ENCODE data around the gene NUP153.

Gene NUP153

DNA sequence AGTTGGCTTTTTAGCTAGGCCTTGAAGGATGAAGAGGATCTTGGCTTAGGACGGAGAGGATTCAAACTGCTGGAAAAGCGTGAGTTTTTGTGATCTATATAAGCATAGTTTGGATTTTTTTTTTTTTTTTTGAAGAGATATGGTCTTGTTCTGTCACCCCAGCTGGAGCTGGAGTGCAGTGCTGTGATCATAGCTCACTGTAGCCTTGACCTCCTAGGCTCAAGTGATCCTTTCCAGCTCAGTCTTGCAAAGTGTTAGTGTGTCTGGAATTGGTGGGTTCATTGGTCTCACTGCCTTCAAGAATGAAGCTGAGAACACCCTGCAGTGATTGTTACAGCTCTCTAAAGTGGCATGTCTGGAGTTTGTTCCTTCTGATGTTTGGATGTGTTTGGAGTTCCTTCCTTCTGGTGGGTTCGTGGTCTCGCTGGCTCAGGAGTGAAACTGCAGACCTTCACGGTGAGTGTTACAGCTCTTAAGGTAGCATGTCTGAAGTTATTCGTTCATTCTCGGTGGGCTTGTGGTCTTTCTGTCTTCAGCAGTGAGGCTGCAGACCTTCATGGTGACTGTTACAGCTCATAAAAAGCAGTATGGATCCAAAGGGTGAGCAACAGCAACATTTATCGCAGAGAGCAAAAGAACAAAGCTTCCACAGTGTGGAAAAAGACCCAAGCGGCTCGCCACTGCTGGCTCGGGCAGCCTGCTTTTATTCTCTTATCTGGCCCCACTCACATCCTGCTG is 37.5 kb upstream of the NUP153 start:
- H2BK120ac ChIP-seq (ENCODE audit: low read depth, low read length) = no peak overlapping the region
- peaks cover 2% of the 10 kb centered on the region for H3K4me1 ChIP-seq (ENCODE audit: control insufficient read depth, insufficient read depth, low read depth, low read length)
- H3K4me3 ChIP-seq (ENCODE audit: insufficient read depth in 1 of 2, low read depth in 1 of 2, low read length in 2 of 2) = no peak overlapping the region
- H3K79me1 ChIP-seq (replicated peaks; ENCODE audit: low read length, poor library complexity, severe bottlenecking) = no peaks in the 10 kb centered on the region
- DNase-seq = no peak
- H2BK15ac ChIP-seq (ENCODE audit: low read depth, poor library complexity, severe bottlenecking) = no peak overlapping the region
- H3K36me3 ChIP-seq (ENCODE audit: control insufficient read depth in 1 of 2, insufficient read depth in 2 of 2, low read depth in 1 of 2, low read length in 2 of 2) = no peaks in the 10 kb centered on the region
- H3K23ac ChIP-seq (ENCODE audit: low read length in 2 of 2) = no peak overlapping the region
- no peak overlapping the region for H4K91ac ChIP-seq (ENCODE audit: low read length)
- H3K18ac ChIP-seq (ENCODE audit: low read depth in 1 of 2, low read length in 2 of 2) = no peak overlapping the region
- H3K9ac ChIP-seq (ENCODE audit: low read length) = no peak overlapping the region
- 70% methylated on average over 11 of the region's 11 CpGs for WGBS
- H3K27ac ChIP-seq (ENCODE audit: low read length, poor library complexity, severe bottlenecking) = no peak overlapping the region
- no peak overlapping the region for H2BK12ac ChIP-seq (ENCODE audit: low read length in 2 of 2)
- H2AK5ac ChIP-seq (ENCODE audit: low read length, severe bottlenecking) = no peak overlapping the region
- no peak overlapping the region for H3K4ac ChIP-seq (ENCODE audit: low read depth in 1 of 2, low read length in 2 of 2)
- H3K9me3 ChIP-seq (ENCODE audit: control insufficient read depth, low read length) = no peaks in the 10 kb centered on the region
- H2BK5ac ChIP-seq (ENCODE audit: low read depth, low read length, poor library complexity, severe bottlenecking) = no peak overlapping the region
- H3K14ac ChIP-seq (ENCODE audit: low read length in 2 of 2) = no peak overlapping the region
- no peak overlapping the region for H4K8ac ChIP-seq (ENCODE audit: low read length)
- no peaks in the 10 kb centered on the region for H3K27me3 ChIP-seq (ENCODE audit: control insufficient read depth in 1 of 2, insufficient read depth in 1 of 2, low read length in 2 of 2)
- no peak overlapping the region for H2AFZ ChIP-seq (ENCODE audit: low read depth, low read length)
- H3K4me2 ChIP-seq (ENCODE audit: low read length, poor library complexity, severe bottlenecking) = no peak overlapping the region

DNA sequence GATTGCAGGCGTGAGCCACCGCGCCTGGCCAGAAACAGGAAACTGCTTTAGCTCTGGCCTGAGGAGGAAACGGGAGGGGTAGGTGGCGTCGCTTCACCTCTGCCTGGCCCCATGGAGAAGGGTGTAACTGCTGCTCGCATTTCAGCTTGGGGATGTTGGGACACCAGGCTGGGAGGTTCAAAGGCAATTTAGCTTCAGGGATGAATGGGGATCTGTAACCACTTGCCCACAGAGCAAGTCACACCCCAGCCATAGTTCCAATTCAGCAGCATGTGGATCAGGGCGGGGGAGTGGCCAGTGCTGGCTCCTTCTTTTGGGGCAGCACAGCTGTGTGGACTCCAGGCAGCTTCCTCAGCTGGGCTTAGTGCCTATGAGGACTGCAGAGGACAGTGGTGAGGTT is 34.8 kb upstream of the NUP153 start:
- Histone ChIP-seq H3K18ac (ENCODE audit: low read depth in 1 of 2, low read length in 2 of 2) (no peak overlapping the region), H3K4me1 (ENCODE audit: control insufficient read depth, insufficient read depth, low read depth, low read length) (peaks cover 2% of the 10 kb centered on the region), H3K4me3 (ENCODE audit: insufficient read depth in 1 of 2, low read depth in 1 of 2, low read length in 2 of 2) (no peak overlapping the region), H3K9me3 (ENCODE audit: control insufficient read depth, low read length) (peaks cover 20% of the 10 kb centered on the region), H3K9ac (ENCODE audit: low read length) (no peak overlapping the region), H2AK5ac (ENCODE audit: low read length, severe bottlenecking) (no peak overlapping the region), H3K4ac (ENCODE audit: low read depth in 1 of 2, low read length in 2 of 2) (no peak overlapping the region), H2BK15ac (ENCODE audit: low read depth, poor library complexity, severe bottlenecking) (no peak overlapping the region), H3K23ac (ENCODE audit: low read length in 2 of 2) (no peak overlapping the region), H4K91ac (ENCODE audit: low read length) (no peak overlapping the region), H2AFZ (ENCODE audit: low read depth, low read length) (no peak overlapping the region), H3K79me1 (replicated peaks; ENCODE audit: low read length, poor library complexity, severe bottlenecking) (no peaks in the 10 kb centered on the region), H3K27me3 (ENCODE audit: control insufficient read depth in 1 of 2, insufficient read depth in 1 of 2, low read length in 2 of 2) (no peaks in the 10 kb centered on the region), H2BK120ac (ENCODE audit: low read depth, low read length) (no peak overlapping the region), H3K36me3 (ENCODE audit: control insufficient read depth in 1 of 2, insufficient read depth in 2 of 2, low read depth in 1 of 2, low read length in 2 of 2) (no peaks in the 10 kb centered on the region), H3K14ac (ENCODE audit: low read length in 2 of 2) (no peak overlapping the region), H3K27ac (ENCODE audit: low read length, poor library complexity, severe bottlenecking) (no peak overlapping the region), H3K4me2 (ENCODE audit: low read length, poor library complexity, severe bottlenecking) (no peak overlapping the region), H2BK12ac (ENCODE audit: low read length in 2 of 2) (no peak overlapping the region), H2BK5ac (ENCODE audit: low read depth, low read length, poor library complexity, severe bottlenecking) (no peak overlapping the region), H4K8ac (ENCODE audit: low read length) (no peak overlapping the region)
- 81% methylated on average over 8 of the region's 8 CpGs for WGBS
- no peak for DNase-seq

DNA sequence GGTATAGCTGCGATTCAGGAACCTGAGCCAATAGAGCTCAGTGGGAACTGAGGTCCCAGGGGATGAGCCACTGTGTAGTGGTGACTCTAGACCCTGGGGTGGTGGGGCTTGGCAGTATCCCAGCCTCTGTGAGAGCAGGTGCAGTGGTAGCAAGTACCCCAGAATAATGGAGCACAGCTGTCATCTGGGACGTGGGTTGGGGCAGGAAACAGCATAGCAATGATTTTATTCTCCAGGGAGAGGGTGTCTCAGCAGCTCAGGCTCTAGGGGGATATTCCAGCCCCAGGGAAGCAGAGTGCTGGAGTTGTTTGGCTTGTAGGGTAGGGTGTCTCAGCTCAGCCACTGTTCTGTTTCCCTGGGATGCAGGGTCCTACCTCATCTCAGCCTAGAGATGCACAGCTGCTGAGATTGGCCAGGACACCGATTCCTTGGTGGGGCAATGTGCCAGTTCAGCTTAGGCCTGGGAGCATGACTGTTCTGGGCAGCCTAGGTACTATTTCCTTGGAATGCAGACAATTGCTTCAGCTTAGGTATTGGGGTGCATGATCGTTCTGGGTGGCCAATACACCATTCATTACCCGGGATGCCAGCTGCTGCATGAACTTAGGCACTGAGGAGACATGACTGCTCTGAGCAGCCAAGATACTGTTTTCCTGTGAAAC is 34.0 kb upstream of the NUP153 start:
- Histone ChIP-seq H3K4me2 (ENCODE audit: low read length, poor library complexity, severe bottlenecking) (no peak overlapping the region), H3K36me3 (ENCODE audit: control insufficient read depth in 1 of 2, insufficient read depth in 2 of 2, low read depth in 1 of 2, low read length in 2 of 2) (no peaks in the 10 kb centered on the region), H3K4me3 (ENCODE audit: insufficient read depth in 1 of 2, low read depth in 1 of 2, low read length in 2 of 2) (no peak overlapping the region), H2BK15ac (ENCODE audit: low read depth, poor library complexity, severe bottlenecking) (no peak overlapping the region), H2BK5ac (ENCODE audit: low read depth, low read length, poor library complexity, severe bottlenecking) (no peak overlapping the region), H3K27me3 (ENCODE audit: control insufficient read depth in 1 of 2, insufficient read depth in 1 of 2, low read length in 2 of 2) (no peaks in the 10 kb centered on the region), H3K23ac (ENCODE audit: low read length in 2 of 2) (no peak overlapping the region), H3K79me1 (replicated peaks; ENCODE audit: low read length, poor library complexity, severe bottlenecking) (no peaks in the 10 kb centered on the region), H3K4ac (ENCODE audit: low read depth in 1 of 2, low read length in 2 of 2) (no peak overlapping the region), H3K4me1 (ENCODE audit: control insufficient read depth, insufficient read depth, low read depth, low read length) (peaks cover 2% of the 10 kb centered on the region), H3K18ac (ENCODE audit: low read depth in 1 of 2, low read length in 2 of 2) (no peak overlapping the region), H4K8ac (ENCODE audit: low read length) (no peak overlapping the region), H4K91ac (ENCODE audit: low read length) (no peak overlapping the region), H2BK12ac (ENCODE audit: low read length in 2 of 2) (no peak overlapping the region), H2BK120ac (ENCODE audit: low read depth, low read length) (no peak overlapping the region), H3K9me3 (ENCODE audit: control insufficient read depth, low read length) (peaks cover 20% of the 10 kb centered on the region), H3K27ac (ENCODE audit: low read length, poor library complexity, severe bottlenecking) (no peak overlapping the region), H3K9ac (ENCODE audit: low read length) (no peak overlapping the region), H2AK5ac (ENCODE audit: low read length, severe bottlenecking) (no peak overlapping the region), H2AFZ (ENCODE audit: low read depth, low read length) (no peak overlapping the region), H3K14ac (ENCODE audit: low read length in 2 of 2) (no peak overlapping the region)
- no peak for DNase-seq
- 85% methylated on average over 5 of the region's 5 CpGs for WGBS

DNA sequence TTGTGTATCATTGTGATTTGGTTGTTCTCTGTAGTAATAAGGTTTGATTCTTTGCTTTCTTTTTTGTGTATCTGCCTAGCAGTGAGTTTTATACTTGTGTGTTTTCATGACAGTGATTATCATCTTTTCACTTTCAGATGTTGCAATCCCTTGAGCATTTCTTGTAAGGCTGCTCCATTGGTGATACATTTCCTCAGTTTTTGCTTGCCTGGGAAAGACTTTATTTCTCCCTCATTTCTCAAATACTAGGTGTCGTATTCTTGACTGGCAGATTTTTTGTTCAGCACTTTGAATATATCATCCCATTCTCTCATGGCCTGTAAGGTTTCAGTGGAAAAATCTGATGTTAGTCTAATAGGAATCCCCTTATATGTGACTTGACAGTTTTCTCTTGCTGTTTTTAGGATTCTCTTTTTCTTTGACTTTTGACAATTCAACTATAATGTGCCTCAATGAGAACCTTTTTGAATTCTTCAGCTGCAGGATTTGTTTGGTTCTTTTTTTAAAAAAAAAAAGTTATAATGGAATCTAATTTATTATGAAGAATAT is 31.1 kb upstream of the NUP153 start:
- Histone ChIP-seq H3K4me2 (ENCODE audit: low read length, poor library complexity, severe bottlenecking) (no peak overlapping the region), H4K91ac (ENCODE audit: low read length) (no peak overlapping the region), H2BK15ac (ENCODE audit: low read depth, poor library complexity, severe bottlenecking) (no peak overlapping the region), H3K4ac (ENCODE audit: low read depth in 1 of 2, low read length in 2 of 2) (no peak overlapping the region), H3K9ac (ENCODE audit: low read length) (no peak overlapping the region), H2BK5ac (ENCODE audit: low read depth, low read length, poor library complexity, severe bottlenecking) (no peak overlapping the region), H2AFZ (ENCODE audit: low read depth, low read length) (no peak overlapping the region), H3K14ac (ENCODE audit: low read length in 2 of 2) (no peak overlapping the region), H2BK120ac (ENCODE audit: low read depth, low read length) (no peak overlapping the region), H3K23ac (ENCODE audit: low read length in 2 of 2) (no peak overlapping the region), H2AK5ac (ENCODE audit: low read length, severe bottlenecking) (no peak overlapping the region), H3K4me1 (ENCODE audit: control insufficient read depth, insufficient read depth, low read depth, low read length) (peaks cover 2% of the 10 kb centered on the region), H3K27ac (ENCODE audit: low read length, poor library complexity, severe bottlenecking) (no peak overlapping the region), H3K27me3 (ENCODE audit: control insufficient read depth in 1 of 2, insufficient read depth in 1 of 2, low read length in 2 of 2) (no peaks in the 10 kb centered on the region), H3K18ac (ENCODE audit: low read depth in 1 of 2, low read length in 2 of 2) (no peak overlapping the region), H3K9me3 (ENCODE audit: control insufficient read depth, low read length) (peaks cover 20% of the 10 kb centered on the region), H2BK12ac (ENCODE audit: low read length in 2 of 2) (no peak overlapping the region), H4K8ac (ENCODE audit: low read length) (no peak overlapping the region), H3K79me1 (replicated peaks; ENCODE audit: low read length, poor library complexity, severe bottlenecking) (no peaks in the 10 kb centered on the region), H3K36me3 (ENCODE audit: control insufficient read depth in 1 of 2, insufficient read depth in 2 of 2, low read depth in 1 of 2, low read length in 2 of 2) (no peaks in the 10 kb centered on the region), H3K4me3 (ENCODE audit: insufficient read depth in 1 of 2, low read depth in 1 of 2, low read length in 2 of 2) (no peak overlapping the region)
- no peak for DNase-seq
- WGBS = no CpG with 5 or more reads among the region's 1 CpG

Data from mesenchymal stem cell (in vitro differentiated cells and primary cell).